GM12892 (cell line): Measurements from ENCODE around the gene NOL6.

ENCODE experiments used
- POLR2A ChIP-seq: IDR thresholded peaks from 2 replicates; pipeline ENCODE4 v1.6.1; 2011; ENCODE audit warnings: low read depth, low read length, control low read depth
- POLR2AphosphoS5 ChIP-seq: IDR thresholded peaks from 2 replicates; pipeline ENCODE4 v1.6.1; 2011; ENCODE audit warnings: low read depth, low read length, control low read depth

DNA sequence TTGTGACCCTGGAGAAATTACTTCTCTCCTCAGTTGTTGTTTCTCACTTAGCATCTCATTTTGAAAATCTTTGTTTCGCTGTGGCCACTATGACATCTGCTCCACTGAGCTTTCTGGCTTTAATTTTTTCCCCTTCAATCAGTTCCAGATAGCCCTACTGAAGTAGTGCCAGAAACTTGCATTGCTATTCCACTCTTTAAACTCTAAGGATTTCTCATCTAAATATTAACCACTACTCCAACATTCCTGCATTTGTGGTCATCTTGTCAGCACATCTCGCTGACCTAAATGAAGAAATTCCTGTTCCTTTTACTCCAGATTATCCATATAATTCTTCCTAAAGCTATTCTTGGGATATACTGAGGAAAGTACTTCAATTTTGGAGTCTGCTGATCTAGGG is 15.3 kb upstream of the NOL6 start:
- TF ChIP-seq POLR2AphosphoS5 (no peak), POLR2A (no peak)
